ENCODE data around the gene CLDN22.

Gene CLDN22

DNA sequence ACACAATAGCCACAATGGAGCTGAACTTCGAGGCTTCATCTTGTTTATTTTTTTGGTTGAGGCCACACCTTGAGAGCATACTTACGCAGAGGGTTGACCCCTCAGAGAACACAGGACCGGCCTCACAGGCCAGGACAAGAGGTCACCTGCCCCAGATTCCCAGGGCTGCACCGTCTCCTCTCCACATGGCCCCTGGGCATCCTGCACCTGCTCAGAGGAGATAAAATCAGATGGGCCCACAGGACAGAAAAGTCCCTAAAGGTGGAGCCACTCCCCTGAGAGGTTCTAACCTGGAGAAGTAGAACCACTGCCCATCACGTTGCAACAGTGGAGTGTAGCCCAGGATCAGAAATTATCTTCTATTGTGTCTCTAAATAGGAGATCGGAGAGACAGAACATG lies 3.2 kb upstream of the CLDN22 start:
- no peak for DNase-seq (ENCODE audit: low read depth)
- TF ChIP-seq, protein P1, sequence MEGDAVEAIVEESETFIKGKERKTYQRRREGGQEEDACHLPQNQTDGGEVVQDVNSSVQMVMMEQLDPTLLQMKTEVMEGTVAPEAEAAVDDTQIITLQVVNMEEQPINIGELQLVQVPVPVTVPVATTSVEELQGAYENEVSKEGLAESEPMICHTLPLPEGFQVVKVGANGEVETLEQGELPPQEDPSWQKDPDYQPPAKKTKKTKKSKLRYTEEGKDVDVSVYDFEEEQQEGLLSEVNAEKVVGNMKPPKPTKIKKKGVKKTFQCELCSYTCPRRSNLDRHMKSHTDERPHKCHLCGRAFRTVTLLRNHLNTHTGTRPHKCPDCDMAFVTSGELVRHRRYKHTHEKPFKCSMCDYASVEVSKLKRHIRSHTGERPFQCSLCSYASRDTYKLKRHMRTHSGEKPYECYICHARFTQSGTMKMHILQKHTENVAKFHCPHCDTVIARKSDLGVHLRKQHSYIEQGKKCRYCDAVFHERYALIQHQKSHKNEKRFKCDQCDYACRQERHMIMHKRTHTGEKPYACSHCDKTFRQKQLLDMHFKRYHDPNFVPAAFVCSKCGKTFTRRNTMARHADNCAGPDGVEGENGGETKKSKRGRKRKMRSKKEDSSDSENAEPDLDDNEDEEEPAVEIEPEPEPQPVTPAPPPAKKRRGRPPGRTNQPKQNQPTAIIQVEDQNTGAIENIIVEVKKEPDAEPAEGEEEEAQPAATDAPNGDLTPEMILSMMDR (IDR thresholded peaks at IDR 0.05; ENCODE audit: low read length, missing control alignments), result no peak
- H3K4me3 ChIP-seq (replicated peaks; ENCODE audit: low read depth, low read length), result no peak overlapping the region

DNA sequence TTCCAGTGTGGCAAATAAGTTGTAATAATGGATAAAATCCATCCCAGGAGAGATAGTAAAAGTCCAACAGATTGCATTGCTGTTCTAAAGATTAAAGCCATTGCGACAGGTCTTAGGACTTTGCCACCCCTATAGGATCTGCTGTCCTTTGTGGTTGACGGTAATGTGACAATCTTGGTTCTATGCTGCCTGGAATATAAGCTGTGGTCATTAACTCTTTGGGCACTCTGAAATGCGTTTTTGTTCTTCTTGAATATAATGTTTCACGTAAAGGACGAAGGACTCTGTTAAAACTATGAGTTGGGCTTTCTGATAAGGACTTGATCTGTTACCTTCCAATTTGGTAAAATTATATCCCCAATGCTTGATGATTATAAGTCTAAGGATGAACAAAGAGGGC lies 2.2 kb upstream of the CLDN22 start, which contains the start of gene CLDN24:
Gene CLDN24, minus strand, starts transcription at position 101 of the 400 bp plus-strand sequence. Its CDS starts 0 bp downstream, at position 101.
- TF ChIP-seq, protein P1 (IDR thresholded peaks at IDR 0.05; ENCODE audit: low read length, missing control alignments), result no peak
- no peak within 1 kb of the TSS for H3K4me3 ChIP-seq (replicated peaks; ENCODE audit: low read depth, low read length)
- no peak for DNase-seq (ENCODE audit: low read depth)

GRCh38 chr4:183321516-183321915 lies 1.4 kb upstream of the CLDN22 start:
- TF ChIP-seq, protein P1 (IDR thresholded peaks at IDR 0.05; ENCODE audit: low read length, missing control alignments), result no peak
- no peak overlapping the region for H3K4me3 ChIP-seq (replicated peaks; ENCODE audit: low read depth, low read length)
- DNase-seq (ENCODE audit: low read depth), result no peak

DNA sequence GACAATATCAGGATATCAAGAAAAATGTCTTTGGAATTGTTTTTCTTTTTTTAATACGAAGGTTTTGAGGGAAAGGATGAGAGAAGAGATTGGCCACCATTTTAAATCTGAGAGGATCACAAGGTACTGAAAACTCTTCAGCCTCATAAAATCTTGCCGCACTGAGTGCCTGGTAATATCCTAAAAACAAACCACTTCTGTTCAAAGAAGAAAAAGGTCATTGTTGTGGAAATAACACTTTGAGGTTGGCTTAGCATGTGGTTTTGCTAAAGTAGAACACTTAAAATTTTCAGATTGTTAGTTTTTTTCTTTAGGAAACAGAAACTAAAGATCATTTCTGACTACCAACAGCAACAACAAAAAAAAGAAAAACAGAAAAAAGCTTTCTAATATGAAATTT lies 1.0 kb upstream of the CLDN22 start:
- TF ChIP-seq, protein P1 (IDR thresholded peaks at IDR 0.05; ENCODE audit: low read length, missing control alignments), result no peak
- no peak for DNase-seq (ENCODE audit: low read depth)
- H3K4me3 ChIP-seq (replicated peaks; ENCODE audit: low read depth, low read length), result no peak overlapping the region

DNA sequence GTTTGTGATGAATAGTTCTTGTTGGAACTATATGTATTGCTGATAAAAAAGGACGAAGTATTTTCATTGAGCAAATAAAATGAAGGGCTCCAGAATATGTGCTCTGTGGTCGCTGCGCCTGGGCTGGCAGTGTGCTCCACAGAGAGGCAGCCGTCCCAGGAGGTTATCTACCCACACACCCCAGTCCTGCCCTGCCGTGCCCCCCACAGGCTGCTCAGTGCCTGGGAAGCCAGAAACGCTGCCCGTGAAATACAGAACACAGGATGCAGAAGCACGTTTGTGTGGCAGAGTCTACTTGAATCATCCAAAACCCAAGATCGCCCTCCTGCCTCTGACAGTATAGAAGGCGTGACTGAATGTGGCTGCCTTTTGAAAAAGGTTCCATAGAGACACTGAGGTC lies 1.4 kb downstream of the CLDN22 start:
- no peak overlapping the region for H3K4me3 ChIP-seq (replicated peaks; ENCODE audit: low read depth, low read length)
- no peak for DNase-seq (ENCODE audit: low read depth)
- TF ChIP-seq, protein P1 (IDR thresholded peaks at IDR 0.05; ENCODE audit: low read length, missing control alignments), result no peak

GRCh38 chr4:183314806-183315205 lies 5.3 kb downstream of the CLDN22 start:
- TF ChIP-seq, protein P1 (IDR thresholded peaks at IDR 0.05; ENCODE audit: low read length, missing control alignments), result no peak
- DNase-seq (ENCODE audit: low read depth), result no peak

GRCh38 chr4:183314336-183314735 lies 5.7 kb downstream of the CLDN22 start:
- no peak overlapping the region for H3K4me3 ChIP-seq (replicated peaks; ENCODE audit: low read depth, low read length)
- TF ChIP-seq, protein P1 (IDR thresholded peaks at IDR 0.05; ENCODE audit: low read length, missing control alignments), result no peak
- no peak for DNase-seq (ENCODE audit: low read depth)

More at GRCh38 chr4:183314806-183315205, 5.3 kb downstream of the CLDN22 start:
- no peak overlapping the region for H3K4me3 ChIP-seq (replicated peaks; ENCODE audit: low read depth, low read length)
